Erythroblast (primary cell): Measurements from ENCODE around the gene PDS5B.

Experiments
- GATA1 ChIP-seq: IDR thresholded peaks from 2 replicates; pipeline ENCODE4 v1.6.1; 2011; ENCODE audit warnings: low read depth, mild to moderate bottlenecking, control low read depth, low read length, moderate library complexity
- POLR2A ChIP-seq: IDR thresholded peaks from 2 replicates; pipeline ENCODE4 v1.6.1; 2011; ENCODE audit warnings: mild to moderate bottlenecking, low read length

DNA sequence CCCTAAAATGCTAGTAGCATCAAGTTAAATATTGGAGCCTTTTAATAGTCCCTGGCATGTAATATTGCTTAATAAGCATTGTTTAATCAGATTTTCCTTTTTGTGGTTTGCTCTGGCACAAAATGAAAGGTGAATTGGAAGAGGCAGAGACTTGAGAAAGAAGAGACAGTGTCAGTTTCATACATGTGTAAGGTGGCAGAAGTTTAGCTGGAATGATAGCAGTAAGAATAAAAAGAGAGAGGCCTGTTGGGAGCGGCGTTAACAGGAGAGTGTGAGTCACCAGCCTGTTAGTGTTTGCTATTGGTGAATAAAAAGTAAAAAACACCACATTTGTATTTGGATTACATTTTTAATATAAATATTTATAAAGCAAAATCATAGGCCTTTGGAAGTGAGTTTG is 145.3 kb downstream of the PDS5B start:
- no peak for TF ChIP-seq POLR2A
- TF ChIP-seq GATA1 = no peak
